NCI-H1105 (cell line): ENCODE results near the gene UVRAG.

Experiments used
- DNase-seq: peaks from one replicate; lab custom pipeline; 2025; lab: John Stamatoyannopoulos, UW

Gene UVRAG

GRCh38 chr11:76114238-76114637 lies 299.2 kb downstream of the UVRAG start:
- DNase-seq, result no peak

GRCh38 chr11:76115555-76115954 lies 300.5 kb downstream of the UVRAG start:
- no peak for DNase-seq

- no peak for DNase-seq
Observed at GRCh38 chr11:76119032-76119431, 304.0 kb downstream of the UVRAG start.

- DNase-seq, result no peak
Observed at GRCh38 chr11:76119779-76120178, 304.8 kb downstream of the UVRAG start.

- no peak for DNase-seq
Observed at GRCh38 chr11:76120513-76121101, 305.6 kb downstream of the UVRAG start.

GRCh38 chr11:76123248-76123647 lies 308.2 kb downstream of the UVRAG start:
- DNase-seq, result no peak

GRCh38 chr11:76124905-76125770 lies 310.1 kb downstream of the UVRAG start:
- DNase-seq, result no peak

GRCh38 chr11:76129729-76130128 lies 314.7 kb downstream of the UVRAG start:
- DNase-seq, result no peak

GRCh38 chr11:76131142-76131541 lies 316.1 kb downstream of the UVRAG start:
- no peak for DNase-seq

GRCh38 chr11:76131671-76132631 lies 316.9 kb downstream of the UVRAG start:
- no peak for DNase-seq

- no peak for DNase-seq
Observed at GRCh38 chr11:76134239-76134638, 319.2 kb downstream of the UVRAG start.

- no peak for DNase-seq
Observed at GRCh38 chr11:76135491-76135890, 320.5 kb downstream of the UVRAG start.

- DNase-seq, result no peak
Observed at GRCh38 chr11:76139314-76139713, 324.3 kb downstream of the UVRAG start.

- no peak for DNase-seq
Observed at GRCh38 chr11:76140912-76141574, 326.0 kb downstream of the UVRAG start.

- no peak for DNase-seq
Observed at GRCh38 chr11:76141901-76142588, 327.0 kb downstream of the UVRAG start.

- no peak for DNase-seq
Observed at GRCh38 chr11:76143274-76143673, 328.3 kb downstream of the UVRAG start.

GRCh38 chr11:76147106-76147740 lies 332.2 kb downstream of the UVRAG start:
- no peak for DNase-seq

GRCh38 chr11:76148231-76148630 lies 333.2 kb downstream of the UVRAG start:
- no peak for DNase-seq

GRCh38 chr11:76148941-76149613 lies 334.1 kb downstream of the UVRAG start:
- no peak for DNase-seq

GRCh38 chr11:76149713-76150112 lies 334.7 kb downstream of the UVRAG start:
- no peak for DNase-seq
